Effector CD4-positive, alpha-beta T cell (primary cell): ENCODE measurements around the gene ZNF664.

Experiments used
- DNase-seq: peaks from one replicate; pipeline ENCODE4 v3.0.0-alpha.2; 2020

Gene ZNF664

DNA sequence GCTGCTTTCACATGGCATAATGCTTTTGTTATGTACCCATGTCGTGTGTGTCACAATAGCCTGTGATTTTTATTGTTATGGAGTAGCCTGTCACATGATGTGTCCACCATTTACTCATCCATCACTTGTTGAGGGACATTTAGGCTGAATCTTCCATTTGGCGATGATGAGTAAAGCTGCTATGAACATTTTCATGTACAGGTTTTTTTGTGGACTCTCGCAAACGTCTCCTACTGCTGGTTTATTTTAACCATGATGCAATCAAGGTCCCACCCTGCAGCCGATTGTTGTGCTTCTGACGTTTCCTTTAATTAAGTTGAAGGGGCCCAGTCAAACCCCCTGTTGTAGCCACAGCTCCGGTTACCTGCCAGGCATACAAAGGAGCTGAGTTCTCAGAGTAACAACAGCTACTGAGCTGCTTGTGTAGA lies 63.2 kb downstream of the ZNF664 start:
- DNase-seq, result no peak

DNA sequence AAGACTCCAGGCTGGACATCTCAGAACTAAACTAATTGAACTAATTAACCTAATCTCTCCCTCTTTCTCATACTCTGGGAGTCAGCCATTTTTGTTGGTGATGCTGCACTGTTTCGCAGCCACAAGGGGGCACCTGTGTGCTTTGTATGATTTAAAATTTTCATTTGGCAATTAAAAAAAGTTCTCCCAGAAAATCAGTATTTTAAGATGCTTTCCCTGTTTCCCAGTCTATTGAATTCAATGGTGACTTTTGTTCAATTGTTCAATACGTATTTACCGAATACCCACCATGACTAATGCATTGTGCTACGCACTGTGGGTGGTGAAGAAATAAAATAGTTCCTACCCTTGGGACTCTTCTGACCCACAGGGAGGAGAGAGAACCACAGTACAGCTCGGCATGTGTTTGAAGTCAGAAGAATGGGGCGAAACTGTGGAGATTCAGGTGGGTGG lies 63.7 kb downstream of the ZNF664 start:
- peak; percentile 28 for DNase-seq

DNA sequence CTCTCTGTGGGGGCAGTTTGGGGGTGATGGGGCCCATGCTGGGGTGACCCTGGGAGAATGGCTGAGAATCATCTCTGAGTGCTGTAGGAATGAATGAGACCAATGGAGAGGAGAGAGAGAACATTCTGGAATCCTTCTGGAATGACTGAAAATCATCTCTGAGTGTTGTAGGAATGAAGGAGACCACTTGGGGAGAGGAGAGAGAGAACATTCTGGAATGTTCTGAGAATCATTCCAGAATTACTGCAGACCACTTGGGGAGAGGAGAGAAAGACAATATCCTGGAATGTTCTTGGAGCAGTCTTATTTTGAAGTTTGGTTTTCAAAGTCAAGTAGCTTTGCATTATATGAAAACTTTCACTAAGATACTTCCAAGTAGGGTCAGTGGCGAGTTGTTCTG lies 64.3 kb downstream of the ZNF664 start:
- DNase-seq, result no peak

DNA sequence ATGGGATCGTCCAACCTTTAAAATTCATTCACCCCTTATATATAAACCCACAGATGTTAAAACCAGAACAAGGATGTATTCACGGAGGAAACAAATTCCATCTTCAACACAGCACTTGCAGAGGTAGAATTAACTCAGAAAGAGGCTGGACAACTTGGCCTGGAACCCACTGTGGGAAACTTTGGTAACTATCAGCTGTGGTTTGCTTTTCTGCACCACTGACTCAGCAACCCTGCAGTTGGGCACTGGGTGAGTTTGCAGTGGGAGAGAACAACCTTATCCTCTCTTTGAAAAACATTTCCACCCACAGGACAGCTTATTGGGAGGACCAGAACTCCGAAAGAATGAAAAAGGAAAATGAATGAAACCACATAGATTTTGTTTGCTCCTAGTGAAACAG lies 66.3 kb downstream of the ZNF664 start:
- DNase-seq, result no peak

DNA sequence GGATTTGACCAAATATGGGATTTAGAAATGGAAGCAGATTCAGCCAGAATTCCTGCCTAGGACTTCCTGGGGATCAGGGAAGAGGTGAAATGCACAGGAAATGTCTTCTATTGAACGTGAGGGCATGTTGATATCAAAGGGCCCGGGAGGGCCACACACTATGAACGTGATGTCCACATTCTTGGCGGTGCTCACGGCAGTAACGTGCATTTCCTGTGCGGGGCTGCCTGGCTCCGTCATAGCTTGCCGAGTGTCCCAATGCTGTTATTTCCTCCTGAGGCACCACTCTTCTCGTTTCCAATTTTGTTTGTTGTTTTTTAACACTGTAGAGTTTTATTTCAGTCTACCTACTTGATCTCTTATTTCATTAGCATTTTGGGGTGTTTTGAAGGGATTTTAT lies 67.3 kb downstream of the ZNF664 start:
- DNase-seq, result no peak

DNA sequence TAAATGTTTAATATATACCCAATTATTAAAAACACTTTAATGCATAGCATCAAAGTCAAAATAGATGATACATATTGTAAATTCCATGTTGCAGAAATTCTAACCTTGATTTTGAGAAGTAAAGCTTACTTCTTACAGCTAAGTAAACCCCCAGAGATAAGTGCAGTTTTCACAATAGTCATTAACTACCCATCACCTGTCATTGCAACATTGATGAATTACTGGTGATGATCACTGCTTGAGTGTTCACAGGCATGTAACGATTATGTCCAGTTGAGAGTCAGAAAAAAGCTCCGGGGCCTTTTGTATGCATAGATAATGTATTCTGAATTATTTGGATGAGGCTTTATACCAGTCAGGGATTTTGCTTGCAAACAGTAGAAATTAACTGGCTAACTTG lies 67.7 kb downstream of the ZNF664 start:
- DNase-seq, result no peak

DNA sequence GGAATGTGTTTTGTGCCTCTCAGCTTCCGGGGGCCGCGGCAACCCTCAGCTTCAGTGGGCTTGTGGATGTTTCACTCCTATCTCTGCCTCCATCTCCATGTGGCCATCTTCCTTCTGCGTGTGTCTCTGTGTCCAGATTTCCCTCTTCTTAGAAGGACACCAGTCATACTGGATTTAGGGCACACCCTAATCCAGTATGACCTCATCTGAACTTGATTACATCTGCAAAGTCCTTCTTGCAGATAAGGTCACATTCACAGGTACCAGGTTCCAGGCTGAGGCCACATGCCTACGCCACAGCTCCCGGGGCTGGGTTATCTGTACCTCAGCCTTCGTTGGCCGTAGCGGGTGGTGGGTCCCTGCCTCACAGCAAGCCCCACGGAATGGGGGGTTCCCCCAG lies 68.9 kb downstream of the ZNF664 start:
- DNase-seq, result no peak

DNA sequence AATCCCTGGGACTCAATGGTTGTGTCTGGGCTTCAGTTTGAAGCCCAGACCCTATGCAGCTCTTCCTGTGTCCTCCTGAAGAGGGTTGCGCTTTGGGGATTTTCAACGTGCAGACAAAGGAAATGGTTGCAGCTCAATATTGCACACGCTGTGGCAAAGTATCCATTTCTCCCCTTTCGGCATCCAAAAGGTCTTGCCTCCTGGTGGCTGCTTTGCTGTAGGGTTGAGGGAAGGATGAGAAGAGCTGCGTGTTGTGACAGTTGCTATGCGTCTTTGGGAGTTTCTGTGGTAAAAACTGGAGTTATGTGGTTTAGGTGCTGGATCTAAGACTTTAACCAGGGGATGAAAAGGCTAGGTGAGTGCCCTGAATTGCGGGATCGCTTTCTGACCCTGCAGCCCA lies 71.0 kb downstream of the ZNF664 start:
- DNase-seq, result no peak

DNA sequence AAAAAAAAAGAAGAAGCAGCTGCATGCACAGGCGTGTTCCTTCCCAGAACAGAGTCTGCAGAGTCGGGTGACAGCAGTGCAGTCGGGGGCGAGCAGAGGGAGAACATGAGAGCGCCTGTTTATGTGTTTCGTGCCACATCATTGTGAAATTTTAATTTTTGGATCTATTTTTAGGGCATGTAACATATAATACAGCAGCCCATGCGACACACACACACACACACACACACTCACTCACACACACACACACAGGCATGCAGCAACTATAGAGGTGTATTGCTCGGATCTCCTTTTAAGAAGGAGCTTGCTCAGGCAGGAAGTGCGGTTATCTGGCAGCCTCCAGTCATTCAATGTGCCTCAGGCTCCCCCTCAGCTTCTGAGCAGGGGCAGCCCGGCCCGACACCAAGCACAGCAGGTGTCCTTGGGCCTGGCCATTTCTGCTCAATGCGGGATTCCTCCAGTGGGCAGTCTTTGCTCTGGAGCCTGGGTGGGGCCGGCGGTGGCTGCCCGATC lies 71.8 kb downstream of the ZNF664 start:
- DNase-seq, result no peak

DNA sequence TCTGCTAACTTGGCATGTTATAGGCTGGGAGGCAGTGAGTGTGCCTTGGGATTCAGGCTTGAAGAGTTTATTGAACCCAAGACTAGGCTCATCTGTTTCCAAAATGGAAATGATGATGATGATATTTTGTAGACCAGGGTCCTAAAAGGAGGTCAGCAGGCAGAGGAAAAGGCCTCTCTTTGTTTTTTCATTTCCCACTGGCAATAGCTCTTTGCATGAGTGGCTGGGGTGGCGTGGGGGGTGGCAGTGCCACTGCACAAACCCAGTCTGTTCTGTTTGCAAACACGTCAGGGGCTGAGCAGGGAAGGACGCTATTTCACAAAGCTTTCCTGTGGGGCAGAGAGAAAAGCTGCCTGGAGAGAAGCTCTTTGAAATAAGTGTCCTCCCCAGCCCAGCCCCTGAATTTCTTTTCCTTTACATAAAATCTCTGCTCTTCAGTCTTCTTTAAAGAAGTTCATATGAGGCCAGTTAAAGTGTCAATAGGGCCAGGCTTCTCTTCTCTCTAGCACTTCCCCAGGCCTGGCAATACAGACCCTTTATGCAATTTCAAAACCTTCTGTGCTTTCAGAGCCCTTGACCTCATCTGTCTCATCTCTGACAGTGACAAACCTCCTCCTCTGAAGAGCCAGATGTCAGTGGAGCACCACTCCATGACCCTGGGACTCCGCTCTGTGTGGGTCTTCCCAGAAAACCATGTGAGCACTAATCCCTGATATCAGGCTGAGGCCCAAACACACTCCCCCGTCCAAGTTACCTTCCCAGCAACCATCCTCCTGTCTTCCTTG lies 72.8 kb downstream of the ZNF664 start:
- DNase-seq, result no peak

DNA sequence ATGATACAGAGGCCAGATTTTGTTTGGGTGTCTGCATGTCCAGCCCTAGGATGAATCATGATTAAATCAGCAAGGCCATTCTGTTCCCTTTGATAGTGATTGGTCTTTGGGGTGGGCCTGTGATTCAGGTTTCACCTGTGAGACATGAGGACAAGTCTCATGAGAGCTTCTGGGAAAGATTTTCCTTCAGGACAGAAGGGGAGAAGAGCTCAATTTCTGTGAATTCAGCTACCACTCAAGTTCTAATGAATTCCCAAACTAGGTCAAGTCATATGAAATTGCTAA lies 73.4 kb downstream of the ZNF664 start:
- DNase-seq, result no peak

DNA sequence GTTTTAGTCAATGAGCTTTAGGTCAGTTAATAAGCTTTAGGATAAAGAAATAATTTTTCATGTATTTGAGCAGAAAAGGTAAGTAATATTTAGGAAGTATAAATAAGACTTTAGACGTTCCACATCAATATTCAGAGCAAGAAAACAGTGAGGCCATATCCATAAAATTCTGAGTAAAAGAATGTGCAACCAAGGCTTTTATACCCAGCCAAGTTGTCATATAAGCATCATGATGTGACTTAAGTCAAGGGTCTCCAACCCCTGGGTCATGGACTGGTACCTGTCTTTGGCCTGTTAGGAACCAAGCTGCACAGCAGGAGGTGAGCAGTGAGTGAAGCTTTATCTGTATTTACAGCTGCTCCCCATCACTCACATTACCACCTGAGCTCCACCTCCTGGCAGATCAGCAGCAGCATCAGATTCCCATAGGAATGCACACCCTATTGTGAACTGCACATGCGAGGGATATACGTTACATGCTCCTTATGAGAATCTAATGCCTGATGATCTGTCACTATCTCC lies 74.1 kb downstream of the ZNF664 start:
- no peak for DNase-seq

DNA sequence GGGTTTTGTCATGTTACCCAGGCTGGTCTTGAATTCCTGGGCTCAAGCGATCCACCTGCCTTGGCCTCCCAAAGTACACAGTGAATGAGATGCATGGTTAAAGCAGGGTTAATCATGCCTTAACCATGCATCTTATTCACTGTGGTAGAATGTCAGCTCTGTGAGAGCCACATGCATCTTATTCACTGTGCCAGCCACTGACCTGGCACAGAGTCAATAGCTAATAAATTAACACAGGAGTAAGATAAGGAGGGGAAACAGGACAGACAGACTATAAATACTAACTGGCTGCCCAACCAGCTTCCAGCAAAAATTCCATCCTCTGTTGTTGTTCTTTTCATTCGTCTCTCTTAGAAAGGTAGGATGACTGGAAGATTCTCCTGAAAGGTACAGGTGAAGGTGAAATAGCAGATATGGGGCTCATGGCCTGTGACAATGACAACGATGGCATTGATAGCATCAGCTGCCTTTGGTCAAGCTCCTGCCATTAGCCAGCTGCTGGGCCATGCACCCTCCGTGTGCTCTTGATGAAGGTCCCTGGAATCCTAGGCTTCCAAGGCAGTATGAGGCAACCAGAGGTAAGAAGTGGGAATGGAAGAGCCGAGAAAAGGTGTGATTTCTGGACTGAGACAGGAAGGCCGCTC lies 76.6 kb downstream of the ZNF664 start:
- no peak for DNase-seq

DNA sequence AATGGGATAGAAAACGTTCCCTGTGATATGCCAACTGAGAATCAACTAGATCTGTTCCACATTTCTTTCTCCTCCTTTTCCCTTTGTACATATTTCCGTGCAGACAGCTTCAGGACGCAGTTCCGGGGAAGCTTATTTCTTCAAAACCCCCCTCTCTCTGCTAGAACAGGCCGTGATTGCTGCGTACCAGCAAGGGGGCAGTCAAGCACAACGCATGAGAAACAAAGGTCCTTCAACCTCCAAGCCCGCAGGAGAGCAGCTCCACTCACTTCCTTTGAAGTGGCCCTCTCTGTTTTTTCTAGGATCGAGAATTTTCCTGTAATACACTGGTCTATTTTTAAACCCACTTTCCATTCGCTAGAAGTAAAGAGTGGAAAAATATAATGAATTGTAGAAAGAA lies 80.8 kb downstream of the ZNF664 start:
- DNase-seq, result no peak

DNA sequence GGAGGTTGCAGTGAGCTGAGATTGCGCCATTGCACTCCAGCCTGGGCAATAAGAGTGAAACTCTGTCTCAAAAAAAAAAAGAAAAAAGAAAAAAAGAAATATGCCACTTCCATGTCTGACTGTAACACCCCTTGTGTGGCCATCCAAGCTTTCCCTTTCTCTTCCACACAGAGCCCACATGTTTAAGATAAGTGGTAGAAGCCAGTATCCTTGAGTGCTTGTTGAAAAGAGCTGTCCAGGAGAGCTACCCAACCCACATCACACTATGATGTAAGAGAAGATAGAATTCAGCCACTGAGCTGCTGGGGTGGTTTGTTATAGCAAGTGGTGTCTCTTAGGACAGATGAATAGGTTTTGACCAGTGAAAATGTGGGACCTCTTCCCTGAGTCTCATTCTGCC lies 82.1 kb downstream of the ZNF664 start:
- no peak for DNase-seq

DNA sequence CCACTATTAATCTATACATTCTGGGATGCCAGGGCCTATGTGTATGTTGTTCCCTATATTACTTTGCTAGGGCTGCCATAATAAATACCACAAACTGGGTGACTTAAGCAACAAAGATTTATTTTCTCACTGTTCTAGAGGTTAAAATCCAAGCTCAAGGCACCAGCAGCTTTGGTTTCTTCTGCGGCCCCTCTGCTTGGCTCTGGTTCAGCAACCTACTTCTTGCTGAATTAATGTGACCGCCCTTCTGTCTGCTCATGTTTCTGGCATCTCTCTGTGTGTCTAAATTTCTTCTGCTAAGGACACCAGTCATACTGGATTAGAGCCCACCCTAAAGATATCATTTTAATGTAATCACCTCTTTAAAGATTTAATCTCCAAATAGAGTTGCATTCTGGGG lies 84.7 kb downstream of the ZNF664 start:
- no peak for DNase-seq

DNA sequence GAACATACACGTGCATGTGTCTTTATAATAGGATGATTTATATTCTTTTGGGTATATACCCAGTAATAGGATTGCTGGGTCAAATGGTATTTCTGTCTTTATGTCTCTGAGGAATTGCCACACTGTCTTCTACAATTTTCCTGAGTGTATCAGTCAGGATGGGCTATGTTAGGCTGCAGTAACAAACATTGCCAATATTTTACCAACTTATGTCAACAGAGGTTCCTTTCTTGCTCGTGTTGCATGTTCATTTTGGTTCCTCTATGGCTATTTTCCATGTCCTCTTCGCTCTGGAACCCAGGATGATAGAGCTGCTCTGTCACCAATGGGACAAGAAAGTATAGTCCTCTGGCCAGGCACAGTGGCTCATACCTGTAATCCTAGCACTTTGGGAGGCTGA lies 86.7 kb downstream of the ZNF664 start:
- no peak for DNase-seq
